T-helper 2 cell treated with Interferon-gamma antibody and Interleukin-4, amounts not matched to agents 5 μg/mL and 100 μg/mL, for 36 hours (primary cell): ENCODE data around the gene SPATA31C2.
"Not testable (repeated sequence)": the region's sequence is repeated elsewhere in the genome, so short reads cannot be mapped to it uniquely, and the experiment has no call there.

Source experiments
- DNase-seq: peaks from one replicate; pipeline ENCODE4 v3.0.0; 2021; ENCODE audit warnings: low spot score
- H3K27ac Mint-ChIP-seq: one replicate; pipeline ENCODE4 v1.8.0; 2021; ENCODE audit warnings: mild to moderate bottlenecking, mixed read lengths
- H3K27me3 Mint-ChIP-seq: one replicate; pipeline ENCODE4 v1.8.0; 2021; ENCODE audit warnings: low read depth, mixed read lengths
- H3K36me3 Mint-ChIP-seq: one replicate; pipeline ENCODE4 v1.8.0; 2021; ENCODE audit warnings: low read depth, mixed read lengths
- H3K4me1 Mint-ChIP-seq: one replicate; pipeline ENCODE4 v1.8.0; 2021; ENCODE audit warnings: low read depth, mixed read lengths
- H3K4me3 Mint-ChIP-seq: one replicate; pipeline ENCODE4 v1.8.0; 2022; ENCODE audit warnings: mild to moderate bottlenecking, moderate library complexity, mixed read lengths
- H3K9me3 Mint-ChIP-seq: one replicate; pipeline ENCODE4 v1.8.0; 2021; ENCODE audit warnings: mixed read lengths

Gene SPATA31C2

DNA sequence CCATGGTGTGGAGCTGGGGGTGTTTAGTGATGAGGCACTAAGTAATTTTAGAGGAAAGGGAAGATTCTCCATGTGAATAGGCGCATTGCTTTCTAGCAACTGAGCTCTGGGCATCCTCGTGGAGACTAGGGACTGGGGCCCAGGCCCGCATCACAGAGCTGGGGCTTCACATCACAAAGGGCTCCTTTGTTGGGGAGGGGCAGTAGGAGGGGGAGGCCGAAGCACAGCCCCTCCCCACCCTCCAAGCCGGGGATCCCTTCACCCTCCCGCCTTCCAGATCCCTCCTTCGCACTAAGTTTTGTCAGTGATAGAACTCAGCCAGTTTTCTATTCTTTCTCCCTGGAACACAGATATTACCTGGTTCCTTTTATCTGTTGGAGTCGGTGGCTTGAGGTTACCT lies at the start of gene SPATA31C2:
Gene SPATA31C2, minus strand, starts transcription at position 101 of the 400 bp plus-strand sequence. Its CDS starts 29 bp downstream, at position 72.
- not testable (repeated sequence) for H3K27me3 Mint-ChIP-seq, DNase-seq, H3K27ac Mint-ChIP-seq, H3K36me3 Mint-ChIP-seq, H3K4me3 Mint-ChIP-seq, H3K4me1 Mint-ChIP-seq, H3K9me3 Mint-ChIP-seq

DNA sequence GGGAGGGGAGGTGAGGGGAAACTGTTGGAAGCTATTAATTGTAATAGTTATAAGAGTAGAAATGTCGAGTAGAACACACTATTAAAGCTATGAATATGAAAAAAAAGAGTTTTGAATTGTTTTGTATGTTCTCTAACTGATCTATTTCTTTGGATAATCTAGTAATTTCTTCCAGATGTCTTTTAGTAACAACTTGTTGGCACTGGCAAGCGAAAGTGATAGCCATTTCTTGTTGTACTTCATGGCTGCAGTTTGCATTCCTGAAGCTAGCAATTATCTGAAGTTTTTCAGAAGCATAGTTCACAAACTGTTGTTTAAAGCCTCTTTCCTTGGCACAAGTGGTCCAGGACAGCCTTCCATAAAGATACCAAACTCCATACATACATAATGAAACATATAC lies 49.4 kb upstream of the SPATA31C2 start:
- Mint-ChIP-seq H3K9me3 (no peaks in the 10 kb centered on the region), H3K4me3 (no peak overlapping the region), H3K27ac (no peak overlapping the region), H3K36me3 (no peaks in the 10 kb centered on the region), H3K4me1 (peaks cover 4% of the 10 kb centered on the region), H3K27me3 (peaks cover 44% of the 10 kb centered on the region)
- DNase-seq, result no peak

DNA sequence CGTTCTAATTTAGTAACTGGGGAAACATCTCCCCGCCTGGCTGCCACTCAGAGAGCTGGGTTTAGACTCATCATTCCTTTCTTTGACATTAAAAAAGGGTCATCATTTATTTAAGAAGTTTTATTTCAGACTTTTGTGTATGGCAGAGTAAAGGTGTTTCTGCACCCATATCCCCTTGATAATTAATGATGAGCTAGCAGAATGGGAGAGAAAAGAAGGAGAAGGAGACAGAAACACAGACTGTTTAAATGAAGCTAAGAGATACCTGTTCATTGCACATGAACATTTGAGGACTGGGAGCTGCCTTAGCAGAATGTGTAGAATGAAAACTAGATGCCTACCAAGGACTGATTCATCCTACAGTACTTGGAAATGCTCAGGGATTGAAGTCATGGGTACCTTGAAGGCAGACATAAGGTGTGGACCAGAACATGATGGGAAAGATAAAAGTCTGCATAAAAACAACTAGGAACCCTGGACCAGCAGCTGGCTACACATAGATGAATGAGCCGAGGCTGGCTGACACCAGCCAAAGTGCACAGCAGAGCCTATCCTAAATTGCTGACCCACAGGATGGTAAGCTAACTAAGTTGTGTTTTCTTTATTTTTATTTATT lies 48.3 kb upstream of the SPATA31C2 start:
- Mint-ChIP-seq H3K4me3 (no peak overlapping the region), H3K27me3 (peaks cover 42% of the 10 kb centered on the region), H3K4me1 (peaks cover 4% of the 10 kb centered on the region), H3K36me3 (no peaks in the 10 kb centered on the region), H3K27ac (no peak overlapping the region), H3K9me3 (no peaks in the 10 kb centered on the region)
- no peak for DNase-seq

DNA sequence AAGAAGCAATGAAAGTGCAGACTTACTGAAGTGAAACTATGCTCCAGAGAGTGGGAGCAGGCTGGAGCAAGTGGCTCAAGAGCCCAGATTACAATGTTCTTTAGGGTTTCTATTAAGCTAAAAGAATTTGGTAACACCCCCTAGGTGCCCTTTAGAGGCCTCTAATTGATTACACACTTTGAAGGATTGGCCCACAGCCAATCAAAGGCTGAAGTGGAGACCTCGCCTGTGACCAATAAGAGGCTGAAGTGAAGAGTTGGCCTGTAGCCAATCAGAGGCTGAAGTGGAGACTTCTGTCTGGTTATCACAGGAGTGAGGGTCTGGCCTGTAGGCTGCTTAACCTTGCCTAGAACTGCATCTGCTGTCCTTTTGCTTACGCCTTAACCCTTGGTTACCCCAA lies 46.7 kb upstream of the SPATA31C2 start:
- H3K4me3 Mint-ChIP-seq, result no peak overlapping the region
- no peak overlapping the region for H3K27ac Mint-ChIP-seq
- peaks cover 34% of the 10 kb centered on the region for H3K27me3 Mint-ChIP-seq
- no peaks in the 10 kb centered on the region for H3K9me3 Mint-ChIP-seq
- H3K4me1 Mint-ChIP-seq, result peaks cover 8% of the 10 kb centered on the region
- no peak for DNase-seq
- H3K36me3 Mint-ChIP-seq, result no peaks in the 10 kb centered on the region

DNA sequence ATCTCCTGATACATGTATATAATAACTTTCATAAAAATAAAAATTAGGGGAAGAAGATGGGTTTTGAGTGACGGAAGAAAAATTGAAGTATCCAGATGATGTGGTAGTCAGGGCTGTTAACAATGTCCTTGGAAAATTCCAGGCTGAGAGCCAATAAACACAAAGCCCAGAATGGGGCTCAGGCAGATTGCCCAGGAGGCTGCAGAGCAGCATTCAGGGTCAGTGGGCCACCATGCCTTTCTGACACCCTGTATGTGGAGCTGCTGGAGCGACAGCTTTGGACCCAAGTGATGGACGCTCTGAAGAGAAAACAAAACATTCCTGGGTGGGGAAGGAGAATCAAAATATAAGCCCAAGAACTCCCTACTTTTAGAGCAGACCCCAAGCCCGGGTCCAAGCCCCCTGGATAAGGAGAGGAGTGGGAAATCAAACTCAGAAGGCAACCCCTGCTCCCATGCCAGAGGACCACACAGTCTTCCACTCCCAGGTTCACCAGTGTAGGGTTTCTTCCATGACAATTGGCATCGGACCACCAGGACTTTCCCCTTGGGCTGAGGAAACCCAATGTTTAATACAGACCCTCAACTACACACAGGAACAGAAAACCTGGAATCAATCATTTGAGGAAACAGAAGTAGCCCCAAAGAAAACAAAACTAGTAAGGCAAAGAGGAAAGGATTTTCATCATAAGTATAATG lies 45.7 kb upstream of the SPATA31C2 start:
- Mint-ChIP-seq H3K4me3 (no peak overlapping the region), H3K36me3 (no peaks in the 10 kb centered on the region), H3K27ac (no peak overlapping the region), H3K4me1 (peaks cover 10% of the 10 kb centered on the region), H3K27me3 (peaks cover 31% of the 10 kb centered on the region), H3K9me3 (no peaks in the 10 kb centered on the region)
- DNase-seq, result no peak

DNA sequence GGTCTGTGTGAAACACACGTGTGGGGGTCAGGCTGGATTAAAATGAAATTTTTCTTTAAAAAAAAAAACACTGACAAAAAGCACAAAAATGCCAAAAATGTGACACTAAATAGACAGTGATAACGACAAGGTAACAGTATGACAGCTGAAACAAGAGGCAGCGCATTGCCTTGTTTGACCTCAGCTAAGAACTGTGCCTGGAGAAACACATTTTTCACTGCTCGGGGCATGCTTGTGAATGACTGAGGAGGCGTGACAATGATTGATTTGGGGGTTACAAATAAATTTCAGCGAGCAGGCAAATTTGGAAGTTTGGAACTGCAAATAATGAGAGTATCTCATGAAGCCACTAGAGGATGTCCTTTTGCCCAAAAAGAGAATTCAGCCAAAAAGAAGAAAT lies 44.2 kb upstream of the SPATA31C2 start:
- Mint-ChIP-seq H3K4me3 (no peak overlapping the region), H3K9me3 (no peaks in the 10 kb centered on the region), H3K36me3 (no peaks in the 10 kb centered on the region), H3K27me3 (peaks cover 30% of the 10 kb centered on the region), H3K4me1 (peaks cover 17% of the 10 kb centered on the region), H3K27ac (no peak overlapping the region)
- DNase-seq, result no peak

DNA sequence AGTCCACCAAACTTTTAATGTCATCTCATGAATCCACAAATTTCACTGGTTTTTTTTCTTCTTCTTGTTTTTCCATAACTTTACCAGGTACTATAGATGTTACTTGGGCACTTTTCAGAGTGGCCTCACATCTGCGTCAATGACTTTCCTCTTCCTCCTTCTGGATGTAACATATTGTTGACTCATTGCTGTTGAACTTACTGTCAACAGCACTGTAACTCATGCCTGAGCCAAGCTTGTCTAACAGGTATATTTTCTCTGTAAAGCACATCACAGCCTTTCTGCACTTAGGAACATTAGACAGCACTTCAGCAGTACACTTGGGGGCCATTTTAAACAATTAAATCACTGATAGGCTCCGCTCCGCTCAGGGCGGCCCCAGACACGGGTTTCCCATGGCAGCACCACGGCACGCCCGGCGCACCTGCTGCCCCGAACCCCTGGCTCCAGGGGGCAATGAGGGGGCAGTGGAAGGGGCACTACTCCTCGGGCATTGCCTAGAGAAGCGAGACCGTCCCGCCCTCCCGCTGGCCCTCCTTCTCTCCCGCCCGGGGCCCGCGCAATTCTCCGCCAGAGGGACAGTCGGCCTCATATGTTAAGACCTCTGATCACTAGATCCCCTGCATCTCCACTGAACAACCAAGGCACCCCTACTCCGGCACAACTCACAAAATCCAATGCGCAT lies 41.9 kb upstream of the SPATA31C2 start:
- Mint-ChIP-seq H3K27ac (no peak overlapping the region), H3K27me3 (peaks cover 37% of the 10 kb centered on the region), H3K4me3 (peak overlapping the region; percentile 33), H3K36me3 (no peaks in the 10 kb centered on the region), H3K4me1 (peaks cover 21% of the 10 kb centered on the region), H3K9me3 (no peaks in the 10 kb centered on the region)
- no peak for DNase-seq

DNA sequence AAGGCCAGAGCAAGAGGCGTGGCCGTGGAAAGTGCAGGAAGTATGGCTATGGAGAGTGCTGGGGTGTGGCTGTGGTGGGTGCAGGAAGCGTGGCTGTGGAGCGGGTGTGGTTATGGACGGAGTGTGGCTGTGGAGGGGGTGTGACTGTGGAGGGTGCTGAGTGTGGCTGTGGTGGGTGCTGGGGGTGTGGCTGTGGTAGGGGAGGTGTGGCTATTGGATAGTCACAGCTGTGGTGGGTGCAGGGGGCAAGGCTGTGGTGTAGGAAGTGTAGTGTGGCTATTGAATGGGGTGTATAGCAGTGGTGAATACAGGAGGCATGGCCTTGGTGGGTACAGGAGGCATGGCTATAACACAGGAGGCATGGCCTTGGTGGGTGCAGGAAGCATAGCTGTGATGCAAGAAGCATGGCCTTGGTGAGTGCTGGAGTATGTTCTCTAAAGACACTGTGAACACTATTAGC lies 40.8 kb upstream of the SPATA31C2 start:
- H3K36me3 Mint-ChIP-seq, result no peaks in the 10 kb centered on the region
- no peak for DNase-seq
- peaks cover 42% of the 10 kb centered on the region for H3K27me3 Mint-ChIP-seq
- no peaks in the 10 kb centered on the region for H3K9me3 Mint-ChIP-seq
- H3K27ac Mint-ChIP-seq, result peak overlapping the region; percentile 53
- peak overlapping the region; percentile 54 for H3K4me3 Mint-ChIP-seq
- peaks cover 21% of the 10 kb centered on the region for H3K4me1 Mint-ChIP-seq

DNA sequence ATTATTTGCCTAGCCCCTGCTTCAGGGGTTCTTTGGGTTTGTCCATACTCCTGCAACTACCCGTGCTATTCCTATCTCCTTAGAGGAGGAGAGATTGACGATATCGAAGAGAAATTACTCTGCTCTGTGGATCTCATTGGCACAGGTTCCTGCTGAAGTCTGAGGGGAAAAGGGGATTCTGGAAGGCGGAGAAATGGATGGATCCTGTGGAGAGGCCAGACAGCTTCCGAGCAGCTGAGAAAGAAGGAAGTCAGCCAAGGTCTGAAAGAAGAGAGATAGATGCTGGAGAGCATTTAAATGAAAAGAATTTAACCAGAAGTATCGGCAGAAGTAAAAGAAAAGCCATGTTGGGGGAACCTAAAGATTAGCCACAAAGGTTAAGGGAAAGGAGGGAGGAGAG lies 40.4 kb upstream of the SPATA31C2 start:
- peaks cover 21% of the 10 kb centered on the region for H3K4me1 Mint-ChIP-seq
- no peaks in the 10 kb centered on the region for H3K36me3 Mint-ChIP-seq
- peak overlapping the region; percentile 53 for H3K27ac Mint-ChIP-seq
- H3K4me3 Mint-ChIP-seq, result peak overlapping the region; percentile 54
- H3K9me3 Mint-ChIP-seq, result no peaks in the 10 kb centered on the region
- DNase-seq, result no peak
- peaks cover 38% of the 10 kb centered on the region for H3K27me3 Mint-ChIP-seq

DNA sequence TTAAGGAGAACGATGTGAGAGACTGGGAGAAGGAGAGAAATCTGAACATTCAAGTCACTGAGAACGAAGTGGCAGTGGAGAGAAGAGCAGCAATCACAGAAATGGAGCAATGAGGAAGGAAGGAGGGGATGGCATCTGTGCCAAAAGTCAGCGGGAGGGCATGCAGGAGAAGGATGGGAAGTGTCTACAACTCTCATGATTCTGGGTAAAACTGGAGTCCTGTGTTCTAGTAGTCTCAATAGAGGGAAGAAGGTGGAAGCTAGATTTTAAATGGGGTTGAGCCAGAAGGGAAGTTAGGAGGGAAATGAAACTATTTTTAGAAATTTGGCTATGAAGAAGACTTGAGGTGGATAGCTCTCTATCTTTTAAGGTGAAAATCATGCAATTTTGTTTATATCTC lies 39.1 kb upstream of the SPATA31C2 start:
- H3K27ac Mint-ChIP-seq, result no peak overlapping the region
- no peaks in the 10 kb centered on the region for H3K36me3 Mint-ChIP-seq
- H3K27me3 Mint-ChIP-seq, result peaks cover 36% of the 10 kb centered on the region
- peaks cover 22% of the 10 kb centered on the region for H3K4me1 Mint-ChIP-seq
- no peak for DNase-seq
- no peaks in the 10 kb centered on the region for H3K9me3 Mint-ChIP-seq
- H3K4me3 Mint-ChIP-seq, result no peak overlapping the region

DNA sequence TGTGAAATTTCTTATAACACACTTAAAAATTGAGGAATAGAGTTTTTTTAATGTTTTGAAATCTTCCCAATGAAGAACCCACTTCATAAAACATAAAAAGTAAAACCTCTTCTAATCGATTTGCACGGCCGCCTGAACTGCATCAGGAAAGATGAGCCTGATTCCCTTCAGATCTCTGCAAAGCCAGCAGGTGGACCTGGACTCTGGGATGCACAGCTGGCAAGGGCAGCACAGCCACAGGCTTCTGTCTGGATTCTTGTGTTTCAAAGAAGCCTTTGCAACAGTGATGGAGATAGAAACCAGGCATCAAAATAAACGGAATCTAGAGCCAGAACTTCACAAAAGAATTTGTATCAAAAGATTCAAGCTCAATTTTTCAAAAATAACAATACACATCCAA lies 36.0 kb upstream of the SPATA31C2 start:
- H3K4me1 Mint-ChIP-seq, result peaks cover 17% of the 10 kb centered on the region
- H3K36me3 Mint-ChIP-seq, result no peaks in the 10 kb centered on the region
- no peak for DNase-seq
- H3K4me3 Mint-ChIP-seq, result no peak overlapping the region
- no peaks in the 10 kb centered on the region for H3K9me3 Mint-ChIP-seq
- H3K27ac Mint-ChIP-seq, result no peak overlapping the region
- peaks cover 35% of the 10 kb centered on the region for H3K27me3 Mint-ChIP-seq

DNA sequence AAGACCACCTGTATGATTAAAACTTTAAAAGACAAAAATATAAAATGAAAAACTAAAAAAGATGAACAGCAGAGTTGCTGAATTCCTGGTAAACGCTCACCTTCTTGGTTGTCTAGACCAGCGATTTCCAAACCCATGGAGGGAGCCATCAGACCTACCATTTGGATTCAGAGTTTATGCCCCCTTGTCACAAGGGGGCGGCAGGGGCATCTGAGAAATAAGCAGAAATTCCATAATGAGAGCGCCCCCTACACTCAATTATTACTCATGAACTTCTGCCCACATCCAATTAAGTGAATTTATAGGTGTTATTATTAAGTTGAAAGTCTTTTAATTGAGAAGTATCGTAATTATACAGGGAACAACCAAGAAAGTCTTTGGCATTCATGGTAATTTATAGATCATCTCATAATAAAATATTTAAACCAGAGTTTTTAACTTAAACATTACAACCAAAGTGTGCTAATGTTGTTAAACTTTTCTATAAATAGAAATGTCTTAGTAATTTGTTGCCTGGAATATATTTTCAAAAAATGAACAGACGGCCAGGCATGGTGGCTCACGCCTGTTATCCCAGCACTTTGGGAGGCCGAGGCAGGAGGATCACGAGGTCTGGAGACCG lies 35.2 kb upstream of the SPATA31C2 start:
- DNase-seq, result peak; percentile 37
- Mint-ChIP-seq H3K9me3 (no peaks in the 10 kb centered on the region), H3K4me1 (peaks cover 8% of the 10 kb centered on the region), H3K27ac (no peak overlapping the region), H3K36me3 (no peaks in the 10 kb centered on the region), H3K4me3 (no peak overlapping the region), H3K27me3 (peaks cover 33% of the 10 kb centered on the region)

DNA sequence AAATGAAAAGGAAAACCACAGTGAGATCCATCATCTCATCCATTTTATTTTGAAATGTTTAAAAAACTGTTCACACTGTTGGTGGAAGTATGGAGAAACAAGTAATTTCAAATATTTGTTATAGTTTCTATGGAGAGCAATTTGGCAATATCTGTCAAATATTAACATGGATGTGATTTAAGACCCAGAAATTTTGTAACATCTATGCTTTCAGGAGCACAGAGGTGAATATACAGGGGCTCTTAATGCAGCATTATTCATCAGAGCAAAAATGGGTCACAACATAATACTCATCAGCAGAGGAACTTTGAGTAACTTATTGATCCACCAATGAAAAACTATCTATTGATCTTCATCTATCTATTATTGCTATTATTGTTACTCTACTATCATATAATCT lies 31.4 kb upstream of the SPATA31C2 start:
- no peak overlapping the region for H3K4me3 Mint-ChIP-seq
- H3K4me1 Mint-ChIP-seq, result peaks cover 2% of the 10 kb centered on the region
- H3K27me3 Mint-ChIP-seq, result peaks cover 19% of the 10 kb centered on the region
- DNase-seq, result no peak
- H3K27ac Mint-ChIP-seq, result no peak overlapping the region
- no peaks in the 10 kb centered on the region for H3K9me3 Mint-ChIP-seq
- H3K36me3 Mint-ChIP-seq, result no peaks in the 10 kb centered on the region

DNA sequence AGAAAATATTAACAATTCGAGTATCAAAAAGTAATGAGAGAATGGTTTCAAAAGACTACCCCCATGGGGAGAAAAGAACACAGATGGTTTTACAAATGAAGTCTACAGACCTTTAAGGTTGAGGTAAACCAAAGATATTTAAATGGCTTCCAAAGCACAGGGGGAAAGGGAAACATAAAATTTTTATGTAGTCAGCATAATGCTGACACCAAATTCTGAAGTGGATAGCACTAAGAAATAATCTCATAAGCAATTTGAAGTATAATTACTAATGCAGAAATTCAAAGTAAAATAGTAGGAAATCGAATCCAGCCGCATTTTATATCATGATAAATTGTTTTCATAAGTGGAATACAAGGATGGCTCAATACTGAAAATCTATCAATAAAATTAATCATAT lies 30.3 kb upstream of the SPATA31C2 start:
- Mint-ChIP-seq H3K36me3 (no peaks in the 10 kb centered on the region), H3K9me3 (no peaks in the 10 kb centered on the region), H3K4me1 (peaks cover 2% of the 10 kb centered on the region), H3K4me3 (no peak overlapping the region), H3K27ac (no peak overlapping the region), H3K27me3 (peaks cover 18% of the 10 kb centered on the region)
- DNase-seq, result no peak
